ENCODE data around the gene RABEP1.
"Not testable (repeated sequence)": the region's sequence is repeated elsewhere in the genome, so short reads cannot be mapped to it uniquely, and the experiment has no call there.

The RABEP1 gene

DNA sequence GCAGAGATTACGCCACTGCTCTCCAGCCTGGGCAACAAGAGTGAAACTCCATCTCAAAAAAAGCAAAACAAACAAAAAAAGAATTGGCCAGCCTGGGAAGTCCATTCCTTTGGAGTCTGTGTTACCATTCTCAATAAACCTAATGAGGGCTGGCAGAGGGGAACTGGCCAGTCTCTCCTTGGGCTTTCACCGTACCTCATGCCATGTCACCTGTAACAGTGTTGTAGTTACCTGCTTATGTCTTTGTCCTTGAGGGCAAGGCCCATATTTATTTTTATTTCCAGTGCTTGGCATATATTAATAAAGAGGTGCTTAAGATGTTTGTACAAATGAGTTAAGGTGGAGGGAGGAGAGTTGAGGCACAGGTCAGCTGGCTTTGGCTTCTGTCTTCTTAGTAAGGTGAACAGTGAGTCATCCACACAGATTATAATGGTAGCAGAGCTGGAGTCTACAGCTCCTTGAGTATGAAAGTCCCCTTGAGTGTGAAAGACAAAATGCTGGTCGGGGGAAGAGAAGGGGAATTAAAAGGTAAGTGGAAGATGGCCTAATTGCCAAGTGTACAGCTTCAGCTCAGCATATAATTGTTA is 148.4 kb downstream of the RABEP1 start:
- DNase-seq, result no peak

DNA sequence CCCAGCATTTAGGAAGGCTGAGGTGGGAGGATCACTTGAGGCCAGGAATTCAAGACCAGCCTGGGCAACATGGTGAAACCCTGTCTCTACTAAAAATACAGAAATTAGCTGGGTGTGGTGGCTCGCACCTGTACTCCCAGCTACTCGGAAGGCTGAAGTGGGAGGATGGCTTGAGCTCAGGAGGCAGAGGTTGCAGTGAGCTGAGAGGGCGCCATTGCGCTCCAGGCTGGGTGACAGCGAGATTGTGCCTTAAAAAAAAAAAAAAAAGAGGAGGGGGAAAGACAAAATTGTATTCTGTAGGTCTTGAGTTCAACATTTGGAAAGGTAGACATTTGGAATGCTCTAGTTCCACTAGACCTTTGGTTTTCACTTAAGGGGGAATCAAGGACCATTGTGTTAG is 149.2 kb downstream of the RABEP1 start:
- not testable (repeated sequence) for DNase-seq

DNA sequence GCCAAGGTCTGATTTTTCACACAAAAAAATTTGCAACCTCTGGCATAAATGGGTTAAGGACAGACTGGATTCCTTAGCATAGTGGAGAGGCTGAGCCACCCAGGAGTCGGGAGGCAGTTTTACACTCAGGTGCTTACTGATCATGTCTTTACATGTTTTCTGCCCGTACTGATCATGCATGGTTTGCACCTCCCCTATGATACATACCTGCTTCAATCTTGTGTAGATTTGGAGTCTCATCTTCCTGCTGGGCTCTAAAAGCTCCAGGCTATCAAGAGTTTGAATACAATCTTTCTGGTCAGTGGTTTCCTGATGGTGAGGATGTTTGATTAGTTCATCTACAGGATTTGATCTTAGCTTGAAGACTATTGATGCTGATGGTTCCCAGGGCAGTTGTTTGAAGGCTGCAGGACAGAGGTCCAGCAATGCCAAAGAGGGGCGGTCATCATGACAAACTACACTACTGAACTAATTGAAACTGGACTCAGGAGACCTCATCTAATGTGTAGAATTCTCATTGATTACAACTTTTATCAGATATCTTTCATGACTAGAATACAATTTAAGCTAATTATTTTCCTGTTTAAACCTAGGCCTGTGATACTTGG is 150.0 kb downstream of the RABEP1 start:
- no peak for DNase-seq

DNA sequence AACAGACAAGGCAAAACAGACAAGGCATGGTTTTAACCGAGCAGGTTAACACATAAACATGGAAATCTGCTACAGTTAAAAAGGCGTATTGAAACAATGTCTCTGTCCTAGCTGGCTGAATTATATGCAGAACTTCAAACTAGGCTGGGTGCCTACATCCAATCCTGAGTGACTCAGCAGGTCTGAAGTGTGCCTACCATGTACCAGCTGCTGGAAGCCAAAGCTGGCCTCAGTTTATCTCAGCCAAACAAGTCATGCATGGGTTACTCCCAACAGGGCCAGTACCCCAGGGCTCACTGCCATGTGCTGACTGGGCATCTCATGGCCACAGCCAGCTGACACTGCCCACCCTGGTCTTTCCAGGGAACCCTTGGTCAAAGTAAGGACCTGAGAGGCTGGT is 152.9 kb downstream of the RABEP1 start:
- no peak for DNase-seq

Data from NCI-H2171 (cell line).